DOHH2 (cell line): ENCODE results near the gene TNRC6C.

Experiments
- H3F3A ChIP-seq: fragments of 200-600 bp; sonication (generic), shearing (Covaris generic); 2 replicates; pipeline ENCODE4 v1.6.0; 2016; ENCODE audit warnings: antibody characterized with exemption, mild to moderate bottlenecking; ENCODE audit not compliant: control insufficient read depth, insufficient read depth
- H3K27ac ChIP-seq: fragments of 200-600 bp; sonication (generic); 2 replicates; pipeline ENCODE4 v1.5.1; 2014; ENCODE audit warnings: low read depth, mild to moderate bottlenecking, low read length, moderate library complexity
- H3K27me3 ChIP-seq: fragments of 200-600 bp; sonication (generic); 2 replicates; pipeline ENCODE4 v1.6.1; 2014; ENCODE audit warnings: mild to moderate bottlenecking, low read length, mixed read lengths; ENCODE audit not compliant: control insufficient read depth
- H3K36me3 ChIP-seq: fragments of 200-600 bp; sonication (generic); 2 replicates; pipeline ENCODE4 v1.6.1; 2014; ENCODE audit warnings: mild to moderate bottlenecking, low read length, moderate library complexity, mixed read lengths; ENCODE audit not compliant: control insufficient read depth
- H3K4me1 ChIP-seq: fragments of 200-600 bp; sonication (generic); 2 replicates; pipeline ENCODE4 v1.6.1; 2014; ENCODE audit warnings: mild to moderate bottlenecking, low read length, mixed read lengths; ENCODE audit not compliant: control insufficient read depth
- H3K4me2 ChIP-seq: fragments of 200-600 bp; sonication (generic); 2 replicates; pipeline ENCODE4 v1.6.0; 2014; ENCODE audit warnings: mild to moderate bottlenecking, low read length, moderate library complexity
- H3K4me3 ChIP-seq: fragments of 200-600 bp; sonication (generic); 2 replicates; pipeline ENCODE4 v1.5.1; 2014; ENCODE audit warnings: mild to moderate bottlenecking, low read length, mixed read lengths
- H3K79me2 ChIP-seq: fragments of 200-600 bp; sonication (generic); 2 replicates; pipeline ENCODE4 v1.6.1; 2014; ENCODE audit warnings: mild to moderate bottlenecking, low read length, mixed read lengths; ENCODE audit not compliant: control insufficient read depth
- H3K9me2 ChIP-seq: fragments of 200-600 bp; sonication (generic); replicated peaks from 2 replicates; pipeline ENCODE4 v1.6.1; 2014; ENCODE audit warnings: mild to moderate bottlenecking, low read length, mixed read lengths; ENCODE audit not compliant: control insufficient read depth
- H3K9me3 ChIP-seq: fragments of 200-600 bp; sonication (generic); 2 replicates; pipeline ENCODE4 v1.6.1; 2014; ENCODE audit warnings: antibody characterized with exemption, low read length, mixed read lengths; ENCODE audit not compliant: control insufficient read depth, insufficient read depth
- H4K20me1 ChIP-seq: fragments of 200-600 bp; sonication (generic); 2 replicates; pipeline ENCODE4 v1.6.0; 2014; ENCODE audit warnings: low read depth, mild to moderate bottlenecking, antibody characterized with exemption, low read length, moderate library complexity; ENCODE audit not compliant: control insufficient read depth, insufficient read depth
- EZH2phosphoT487 ChIP-seq: fragments of 200-600 bp; sonication (generic); IDR thresholded peaks from 2 replicates; pipeline ENCODE4 v1.6.1; 2017; ENCODE audit warnings: borderline replicate concordance, mild to moderate bottlenecking, antibody characterized with exemption, low read length, moderate library complexity, mixed read lengths
- TF ChIP-seq, protein P1 (sequence below): fragments of 200-600 bp; sonication (generic); IDR thresholded peaks from one replicate; pipeline ENCODE4 v1.5.1; 2014; ENCODE audit warnings: antibody characterized with exemption, mild to moderate bottlenecking, low read depth, low read length; ENCODE audit not compliant: poor library complexity, severe bottlenecking

TNRC6C gene

DNA sequence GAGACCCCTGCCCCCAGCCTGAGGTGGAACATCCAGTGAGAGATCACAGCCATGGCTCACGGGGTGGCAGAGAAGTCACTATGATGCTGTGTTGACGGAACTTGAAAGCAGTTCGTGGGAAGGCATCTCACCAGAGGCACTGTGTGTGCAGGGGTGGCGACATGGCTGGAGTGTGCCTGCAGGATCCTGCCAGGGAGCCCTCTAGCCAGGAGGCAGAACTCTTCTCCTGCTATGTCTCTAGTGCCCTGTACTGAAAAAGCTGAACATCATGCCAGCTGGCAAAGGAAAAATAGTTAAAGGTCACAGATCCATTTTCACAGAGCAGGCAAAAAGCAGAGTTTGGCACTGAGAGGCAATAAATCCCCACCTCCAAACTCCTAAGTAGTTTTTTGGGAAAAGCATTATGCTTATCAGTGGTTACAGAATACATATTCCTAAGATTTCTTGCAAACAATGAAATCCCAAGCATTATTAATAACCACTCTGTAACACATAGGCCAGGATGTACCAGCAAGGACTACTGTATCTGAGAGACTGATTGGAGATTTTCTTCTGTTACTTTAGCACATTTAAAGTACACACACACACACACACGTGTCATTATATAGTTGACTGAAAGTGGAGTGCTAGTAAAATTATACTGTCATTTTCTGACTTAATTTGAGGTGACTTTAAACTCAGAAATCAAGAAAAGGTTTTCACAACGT, 36.8 kb downstream of the TNRC6C start:
- Histone ChIP-seq H3K9me2 (no peaks in the 10 kb centered on the region), H3K79me2 (peaks cover 20% of the 10 kb centered on the region), H3K9me3 (no peaks in the 10 kb centered on the region), H4K20me1 (no peaks in the 10 kb centered on the region), H3F3A (no peaks in the 10 kb centered on the region), H3K27ac (no peak overlapping the region), H3K36me3 (no peaks in the 10 kb centered on the region), H3K4me1 (no peaks in the 10 kb centered on the region), H3K27me3 (no peaks in the 10 kb centered on the region), H3K4me3 (no peak overlapping the region), H3K4me2 (no peak overlapping the region)
- no peak for TF ChIP-seq EZH2phosphoT487
- TF ChIP-seq, protein P1, sequence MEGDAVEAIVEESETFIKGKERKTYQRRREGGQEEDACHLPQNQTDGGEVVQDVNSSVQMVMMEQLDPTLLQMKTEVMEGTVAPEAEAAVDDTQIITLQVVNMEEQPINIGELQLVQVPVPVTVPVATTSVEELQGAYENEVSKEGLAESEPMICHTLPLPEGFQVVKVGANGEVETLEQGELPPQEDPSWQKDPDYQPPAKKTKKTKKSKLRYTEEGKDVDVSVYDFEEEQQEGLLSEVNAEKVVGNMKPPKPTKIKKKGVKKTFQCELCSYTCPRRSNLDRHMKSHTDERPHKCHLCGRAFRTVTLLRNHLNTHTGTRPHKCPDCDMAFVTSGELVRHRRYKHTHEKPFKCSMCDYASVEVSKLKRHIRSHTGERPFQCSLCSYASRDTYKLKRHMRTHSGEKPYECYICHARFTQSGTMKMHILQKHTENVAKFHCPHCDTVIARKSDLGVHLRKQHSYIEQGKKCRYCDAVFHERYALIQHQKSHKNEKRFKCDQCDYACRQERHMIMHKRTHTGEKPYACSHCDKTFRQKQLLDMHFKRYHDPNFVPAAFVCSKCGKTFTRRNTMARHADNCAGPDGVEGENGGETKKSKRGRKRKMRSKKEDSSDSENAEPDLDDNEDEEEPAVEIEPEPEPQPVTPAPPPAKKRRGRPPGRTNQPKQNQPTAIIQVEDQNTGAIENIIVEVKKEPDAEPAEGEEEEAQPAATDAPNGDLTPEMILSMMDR: no peak

DNA sequence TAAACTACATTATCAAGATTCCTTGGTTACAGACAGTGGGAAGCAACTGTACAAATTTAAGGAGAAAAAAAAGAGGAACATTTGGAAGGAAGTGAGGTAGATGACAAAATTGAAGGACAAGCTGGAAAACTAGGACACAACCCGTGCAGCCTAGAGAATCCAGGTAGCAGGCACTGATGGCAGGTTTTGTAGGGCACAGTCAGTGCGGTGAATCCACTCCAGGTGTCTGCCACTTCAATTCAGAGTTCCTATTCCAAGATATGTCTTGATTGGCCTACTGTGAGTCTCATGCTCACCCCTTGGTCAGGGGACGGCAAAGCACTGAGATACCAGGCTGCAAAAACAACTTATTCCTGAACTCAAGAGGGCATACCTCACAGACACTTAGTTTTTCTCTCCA, 37.8 kb downstream of the TNRC6C start:
- no peaks in the 10 kb centered on the region for H3K9me3 ChIP-seq
- H3K9me2 ChIP-seq: no peaks in the 10 kb centered on the region
- H3K79me2 ChIP-seq: peaks cover 15% of the 10 kb centered on the region

DNA sequence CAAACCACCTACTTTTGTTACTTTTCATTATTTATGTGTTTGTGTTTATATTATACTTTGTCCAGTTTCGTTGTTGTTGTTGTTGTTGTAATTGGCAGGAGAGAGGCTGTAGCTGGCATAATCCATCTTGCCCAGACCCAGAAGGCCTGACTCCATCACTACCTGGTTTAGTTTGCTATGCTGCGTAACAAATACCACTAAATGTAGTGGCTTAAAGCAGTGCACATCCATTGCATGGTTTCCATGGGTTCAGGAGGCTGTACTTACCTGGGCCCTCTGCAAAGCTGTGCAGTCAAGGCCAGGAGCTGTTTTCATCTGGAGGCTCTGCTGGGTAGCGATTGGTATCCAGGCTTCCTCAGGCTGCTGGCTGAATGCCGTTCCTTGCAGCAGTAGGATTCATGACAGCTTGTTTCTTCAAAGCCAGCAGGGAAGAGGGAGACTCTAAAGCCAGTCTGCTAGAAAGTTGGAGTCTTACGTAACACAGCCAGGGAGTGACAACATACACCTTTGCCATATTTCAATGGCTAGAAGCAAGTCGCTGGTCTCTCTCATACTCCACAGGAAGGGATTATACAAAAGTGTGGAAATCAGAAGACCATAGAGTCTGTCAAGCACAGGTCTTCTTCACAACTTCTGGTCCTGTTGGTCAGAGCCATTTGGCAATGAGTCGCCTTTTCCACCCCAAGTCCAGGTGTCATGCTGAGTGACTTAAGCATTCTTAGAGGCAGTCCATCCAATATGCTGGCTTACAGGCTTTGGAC, 41.1 kb downstream of the TNRC6C start:
- no peaks in the 10 kb centered on the region for H3K4me1 ChIP-seq
- no peak overlapping the region for H3K27ac ChIP-seq
- no peaks in the 10 kb centered on the region for H3K36me3 ChIP-seq
- H3K27me3 ChIP-seq: no peaks in the 10 kb centered on the region
- no peak for TF ChIP-seq EZH2phosphoT487
- TF ChIP-seq, protein P1: no peak
- no peak overlapping the region for H3K4me3 ChIP-seq
- no peak overlapping the region for H3K4me2 ChIP-seq
- peaks cover 13% of the 10 kb centered on the region for H3K79me2 ChIP-seq
- H4K20me1 ChIP-seq: no peaks in the 10 kb centered on the region
- no peaks in the 10 kb centered on the region for H3K9me3 ChIP-seq
- H3K9me2 ChIP-seq: no peaks in the 10 kb centered on the region
- 0 out of 2 replicates have a peak, but pooled peaks cover 2% of the 10 kb centered on the region for H3F3A ChIP-seq

More for the DNA sequence above, 37.8 kb downstream of the TNRC6C start:
- H3K27me3 ChIP-seq: no peaks in the 10 kb centered on the region
- H4K20me1 ChIP-seq: no peaks in the 10 kb centered on the region
- no peak overlapping the region for H3K4me3 ChIP-seq
- H3K4me2 ChIP-seq: no peak overlapping the region
- TF ChIP-seq, protein P1: no peak
- TF ChIP-seq EZH2phosphoT487: no peak
- H3K4me1 ChIP-seq: no peaks in the 10 kb centered on the region
- no peak overlapping the region for H3K27ac ChIP-seq
- no peaks in the 10 kb centered on the region for H3F3A ChIP-seq
- no peaks in the 10 kb centered on the region for H3K36me3 ChIP-seq
